Lung (tissue), 12 donors: ENCODE results near the gene ANKS1A. TPM values are rescaled to one million over a fixed set of nuclear protein-coding genes. Genes with fewer than 3 reads are reported as not detected.

Experiments used
- ATAC-seq: fragments of 200-7000 bp; cut with Tn5 transposase; one replicate; pipeline ENCODE4 v1.9.1; 2020; ENCODE audit warnings: moderate number of reproducible peaks; ENCODE audit not compliant: insufficient read depth, low FRiP score
- DNase-seq, 3 donors: peaks; one replicate each; pipeline ENCODE4 v3.0.0-alpha.2; 2013 to 2017
- H3K27ac ChIP-seq, 2 donors: one replicate each; pipeline ENCODE4 v1.5.1; 2013; ENCODE audit warnings: mild to moderate bottlenecking in 2 of 2, moderate library complexity in 2 of 2, control low read depth in 1 of 2, inconsistent platforms in 1 of 2, low read depth in 1 of 2, low read length in 1 of 2
- H3K27me3 ChIP-seq, 3 donors: one replicate each; pipeline ENCODE4 v1.5.1; 2013; ENCODE audit warnings: low read length in 2 of 3; ENCODE audit not compliant: control insufficient read depth in 3 of 3, insufficient read depth in 3 of 3
- H3K36me3 ChIP-seq, 4 donors: one replicate each; pipeline ENCODE4 v1.5.1; 2013; ENCODE audit warnings: low read length in 4 of 4, mild to moderate bottlenecking in 1 of 4, moderate library complexity in 1 of 4; ENCODE audit not compliant: control insufficient read depth in 4 of 4, insufficient read depth in 4 of 4
- H3K4me1 ChIP-seq, 5 donors: one replicate each; pipeline ENCODE4 v1.5.1; 2013; ENCODE audit warnings: low read length in 5 of 5, mild to moderate bottlenecking in 2 of 5, moderate library complexity in 1 of 5; ENCODE audit not compliant: control insufficient read depth in 5 of 5, insufficient read depth in 5 of 5
- H3K4me3 ChIP-seq: one replicate; pipeline ENCODE4 v1.5.1; 2013; ENCODE audit warnings: mild to moderate bottlenecking, control low read depth, moderate library complexity
- H3K9ac ChIP-seq, 2 donors: one replicate each; pipeline ENCODE4 v1.5.1; 2013; ENCODE audit warnings: low read length in 2 of 2, control low read depth in 1 of 2; ENCODE audit not compliant: insufficient read depth in 1 of 2
- H3K9me3 ChIP-seq, 4 donors: one replicate each; pipeline ENCODE4 v1.5.1; 2013; ENCODE audit warnings: low read length in 3 of 4, mild to moderate bottlenecking in 1 of 4, moderate library complexity in 1 of 4; ENCODE audit not compliant: control insufficient read depth in 4 of 4, insufficient read depth in 3 of 4
- WGBS, 2 donors: extraction: QIAGEN DNeasy Blood & Tissue Kit; methylation state at CpG; one replicate each; pipeline ENCODE4 v1.1.7; 2013; 5-methylcytosine and 5-hydroxymethylcytosine counted together
- polyA plus RNA-seq, 2 donors: library from polyadenylated mRNA; stranded (reverse); fragments of 200-250 nt; gene quantifications; one replicate each; pipeline ENCODE4 v1.2.1, GENCODE V29; 2013
- total RNA-seq, 2 donors: library from RNA; depleted of rRNA in 1 of 2; stranded (reverse); fragments of >200 nt in 1 of 2; gene quantifications; one replicate each; pipeline ENCODE4 v1.2.1, GENCODE V29; 2014 to 2021
- TF ChIP-seq, protein P1 (sequence below): IDR thresholded peaks from 2 replicates; pipeline ENCODE4 v1.5.1; 2012; ENCODE audit warnings: mild to moderate bottlenecking; ENCODE audit errors: control extremely low read depth, extremely low read depth
- donor health status: control.
- donor health status: control.
- donor health status: Bipolar disorder and iron deficiency.
- donor health status: healthy.
- donor health status: DM: yes; HTN: yes; CAD: no.

Gene ANKS1A
- total and polyA plus RNA-seq, 4 donors, result 10.4 to 40.6 (median 24.3) TPM

DNA sequence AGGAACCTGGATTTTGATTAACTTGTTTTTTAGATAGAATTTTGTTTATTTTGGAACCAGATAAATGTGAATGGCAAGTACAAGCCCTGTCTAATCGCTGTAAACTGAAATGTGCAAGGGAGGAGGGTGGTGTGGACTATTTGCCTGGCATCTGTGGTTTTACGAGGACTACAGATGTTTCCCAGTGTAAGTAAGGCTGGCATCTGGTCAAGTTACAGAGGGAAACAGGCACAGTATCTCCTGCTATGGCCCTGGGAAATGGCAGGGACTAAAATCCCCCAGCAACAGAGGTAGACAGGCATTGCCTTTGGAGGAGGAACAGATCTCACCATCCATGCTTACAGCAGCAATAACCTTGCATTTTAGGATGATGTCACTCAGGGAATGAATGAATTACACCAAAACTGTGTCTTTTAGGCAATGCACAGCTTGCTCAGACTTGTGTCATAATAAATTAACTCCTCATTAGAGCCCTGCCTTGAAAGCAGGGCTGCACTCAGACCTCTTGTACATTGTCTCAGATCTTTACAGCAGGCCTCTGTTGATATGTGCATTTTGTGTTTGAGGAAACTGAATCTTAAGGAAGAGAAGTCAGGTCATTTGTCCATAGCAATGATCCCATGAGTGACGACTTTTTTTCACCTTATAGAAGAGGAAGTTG, 155.8 kb downstream of the ANKS1A start:
- H3K36me3 ChIP-seq, result peaks cover 0 to 9% (median 1%) of the 10 kb centered on the region in 4 donors
- no peaks in the 10 kb centered on the region for H3K27me3 ChIP-seq
- ATAC-seq, result no peak
- 5 to 23% methylated on average over 3 of the region's 3 CpGs for WGBS, 2 donors
- H3K9ac ChIP-seq, result no peak overlapping the region
- TF ChIP-seq, protein P1, sequence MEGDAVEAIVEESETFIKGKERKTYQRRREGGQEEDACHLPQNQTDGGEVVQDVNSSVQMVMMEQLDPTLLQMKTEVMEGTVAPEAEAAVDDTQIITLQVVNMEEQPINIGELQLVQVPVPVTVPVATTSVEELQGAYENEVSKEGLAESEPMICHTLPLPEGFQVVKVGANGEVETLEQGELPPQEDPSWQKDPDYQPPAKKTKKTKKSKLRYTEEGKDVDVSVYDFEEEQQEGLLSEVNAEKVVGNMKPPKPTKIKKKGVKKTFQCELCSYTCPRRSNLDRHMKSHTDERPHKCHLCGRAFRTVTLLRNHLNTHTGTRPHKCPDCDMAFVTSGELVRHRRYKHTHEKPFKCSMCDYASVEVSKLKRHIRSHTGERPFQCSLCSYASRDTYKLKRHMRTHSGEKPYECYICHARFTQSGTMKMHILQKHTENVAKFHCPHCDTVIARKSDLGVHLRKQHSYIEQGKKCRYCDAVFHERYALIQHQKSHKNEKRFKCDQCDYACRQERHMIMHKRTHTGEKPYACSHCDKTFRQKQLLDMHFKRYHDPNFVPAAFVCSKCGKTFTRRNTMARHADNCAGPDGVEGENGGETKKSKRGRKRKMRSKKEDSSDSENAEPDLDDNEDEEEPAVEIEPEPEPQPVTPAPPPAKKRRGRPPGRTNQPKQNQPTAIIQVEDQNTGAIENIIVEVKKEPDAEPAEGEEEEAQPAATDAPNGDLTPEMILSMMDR, result no peak
- H3K27ac ChIP-seq, result peak overlapping the region; percentile 70 to 94
- H3K9me3 ChIP-seq, result no peaks in the 10 kb centered on the region
- peak in 2 of 3 donors; percentile 54 to 61 for DNase-seq
- peaks cover 39 to 60% (median 43%) of the 10 kb centered on the region in 5 donors for H3K4me1 ChIP-seq
- no peak overlapping the region for H3K4me3 ChIP-seq

DNA sequence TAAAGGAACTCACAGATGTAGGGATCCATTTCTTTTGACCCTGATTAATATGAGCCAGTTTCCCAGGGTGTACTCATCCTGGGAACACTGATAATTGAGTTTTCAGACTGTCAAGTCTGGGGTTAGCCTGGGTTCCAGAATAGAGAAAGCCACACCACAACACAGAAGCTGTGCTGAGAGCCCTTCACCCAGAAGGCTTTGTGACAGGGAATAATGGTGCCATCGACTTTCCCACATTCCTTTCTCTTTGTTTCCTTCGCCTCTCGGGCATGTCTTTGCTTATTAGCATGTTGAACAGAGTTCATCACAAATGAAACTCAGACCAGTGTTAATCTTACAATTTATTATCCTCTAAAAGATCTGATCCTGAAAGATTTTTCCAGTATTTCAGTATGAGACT, 157.0 kb downstream of the ANKS1A start:
- Histone ChIP-seq H3K4me1 (peaks cover 32 to 72% (median 50%) of the 10 kb centered on the region in 5 donors), H3K9ac (no peak overlapping the region), H3K4me3 (no peak overlapping the region), H3K27ac (peak overlapping the region; percentile 1 to 78), H3K9me3 (no peaks in the 10 kb centered on the region), H3K36me3 (peaks cover 0 to 11% (median 1%) of the 10 kb centered on the region in 4 donors), H3K27me3 (no peaks in the 10 kb centered on the region)
- DNase-seq (no peak), ATAC-seq (no peak)
- 53 to 78% methylated on average over 3 of the region's 3 CpGs for WGBS, 2 donors
- TF ChIP-seq, protein P1, result no peak

DNA sequence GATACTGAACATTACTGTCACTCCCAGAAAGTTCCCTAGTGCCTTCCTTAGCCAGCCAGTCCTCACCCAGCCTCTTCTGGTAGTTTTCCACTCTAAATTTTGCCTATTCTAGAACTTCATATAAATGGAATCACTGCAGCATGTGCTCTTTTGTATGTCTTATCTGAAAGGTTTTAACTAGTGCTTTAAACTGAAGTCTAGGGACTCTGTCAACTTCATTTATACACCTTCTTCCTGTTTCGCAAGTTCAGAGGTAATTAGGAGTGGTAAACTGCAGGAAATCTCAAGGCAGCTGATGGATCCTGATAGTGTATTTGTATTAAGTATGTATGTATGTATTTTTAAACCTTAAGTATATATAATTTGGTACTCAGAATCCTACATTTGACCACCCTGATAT, 157.8 kb downstream of the ANKS1A start:
- no peak overlapping the region for H3K4me3 ChIP-seq
- peaks cover 0 to 9% (median 0%) of the 10 kb centered on the region in 4 donors for H3K36me3 ChIP-seq
- H3K9me3 ChIP-seq, result no peaks in the 10 kb centered on the region
- WGBS, 2 donors, result 17 to 35% methylated on average over 1 of the region's 1 CpG
- DNase-seq (peak in 2 of 3 donors; percentile 13 to 49), ATAC-seq (no peak)
- TF ChIP-seq, protein P1, result no peak
- peaks cover 28 to 74% (median 50%) of the 10 kb centered on the region in 5 donors for H3K4me1 ChIP-seq
- H3K27ac ChIP-seq, result peak overlapping the region in 1 of 2 donors; percentile 74
- H3K27me3 ChIP-seq, result no peaks in the 10 kb centered on the region
- peak overlapping the region in 1 of 2 donors; percentile 57 for H3K9ac ChIP-seq
